PC-3 (cell line): ENCODE measurements around the gene MACROD2. TPM values are rescaled to one million over a fixed set of nuclear protein-coding genes. Genes with fewer than 3 reads are reported as not detected.

Source experiments
- ATAC-seq: fragments of 200-7000 bp; cut with Tn5 transposase; 2 replicates; pipeline ENCODE4 v1.9.1; 2020; ENCODE audit warnings: mild to moderate bottlenecking, moderate library complexity
- BruUV-seq: library from RNA; stranded (reverse); fragments of 400-500 nt; replicated peaks from 2 replicates; lab custom pipeline; 2021; lab: Mats Ljungman, UMichigan
- CTCF ChIA-PET: fragments of 300-600 bp; sonication (Branson Sonifier 250); formaldehyde crosslinking; loops from one replicate; lab custom pipeline; 2022; ENCODE audit warnings: antibody characterized with exemption; lab: Charles Lee
- POLR2A ChIA-PET: fragments of 300-600 bp; sonication (Branson Sonifier 250); formaldehyde crosslinking; loops from one replicate; lab custom pipeline; 2022; ENCODE audit warnings: antibody characterized with exemption; ENCODE audit not compliant: unreplicated experiment; lab: Charles Lee
- DNase-seq: peaks from one replicate; pipeline ENCODE4 v3.0.0-alpha.2; 2015
- H2AFZ ChIP-seq: fragments of 300-600 bp; sonication (generic); 2 replicates; pipeline ENCODE4 v1.6.0; 2016; ENCODE audit warnings: antibody characterized with exemption, low read length
- H3F3A ChIP-seq: fragments of 300-600 bp; sonication (generic); one replicate; pipeline ENCODE4 v1.6.0; 2017; ENCODE audit warnings: antibody characterized with exemption, low read length, control low read depth, mild to moderate bottlenecking; ENCODE audit not compliant: unreplicated experiment
- H3K27ac ChIP-seq: fragments of 300-600 bp; sonication (generic); 2 replicates; pipeline ENCODE4 v1.5.1; 2016; ENCODE audit warnings: mild to moderate bottlenecking, low read length
- H3K27me3 ChIP-seq: fragments of 300-600 bp; sonication (generic); 2 replicates; pipeline ENCODE4 v1.6.1; 2016; ENCODE audit warnings: low read length, mixed read lengths
- H3K36me3 ChIP-seq: fragments of 300-600 bp; sonication (generic); 2 replicates; pipeline ENCODE4 v1.6.1; 2016; ENCODE audit warnings: low read depth, mixed run types, low read length, mixed read lengths
- H3K4me1 ChIP-seq: fragments of 300-600 bp; sonication (generic); 2 replicates; pipeline ENCODE4 v1.5.1; 2016; ENCODE audit warnings: low read length; ENCODE audit not compliant: insufficient read depth
- H3K4me2 ChIP-seq: fragments of 300-600 bp; sonication (generic); 2 replicates; pipeline ENCODE4 v1.6.0; 2016; ENCODE audit warnings: low read length
- H3K4me3 ChIP-seq: fragments of 300-600 bp; sonication (generic); 2 replicates; pipeline ENCODE4 v1.5.1; 2016; ENCODE audit warnings: mild to moderate bottlenecking, low read length, mixed read lengths
- H3K79me2 ChIP-seq: fragments of 300-600 bp; sonication (generic); 2 replicates; pipeline ENCODE4 v1.6.1; 2017; ENCODE audit warnings: low read length, mixed read lengths
- H3K9ac ChIP-seq: fragments of 300-600 bp; sonication (generic); 2 replicates; pipeline ENCODE4 v1.6.0; 2016; ENCODE audit warnings: mild to moderate bottlenecking, low read length
- H3K9me2 ChIP-seq: fragments of 300-600 bp; sonication (generic); replicated peaks from 2 replicates; pipeline ENCODE4 v1.6.1; 2016; ENCODE audit warnings: mixed run types, low read length, mixed read lengths
- H3K9me3 ChIP-seq: fragments of 300-600 bp; sonication (generic); 2 replicates; pipeline ENCODE4 v1.6.1; 2016; ENCODE audit warnings: low read length, mixed read lengths
- H4K20me1 ChIP-seq: fragments of 300-600 bp; sonication (generic); 2 replicates; pipeline ENCODE4 v1.6.1; 2016; ENCODE audit warnings: low read length, mixed read lengths
- CTCF ChIP-seq: fragments of 300-600 bp; sonication (generic); conservative IDR thresholded peaks from 2 replicates; pipeline ENCODE4 v1.5.1; 2017; ENCODE audit warnings: antibody characterized with exemption, low read depth, mild to moderate bottlenecking, low read length
- EZH2 ChIP-seq: fragments of 300-600 bp; sonication (generic); IDR thresholded peaks from one replicate; pipeline ENCODE4 v1.6.1; 2017; ENCODE audit warnings: antibody characterized with exemption, mild to moderate bottlenecking, low read length; ENCODE audit not compliant: unreplicated experiment
- EZH2phosphoT487 ChIP-seq: fragments of 300-600 bp; sonication (generic); IDR thresholded peaks from 2 replicates; pipeline ENCODE4 v1.6.1; 2018; ENCODE audit warnings: mild to moderate bottlenecking, antibody characterized with exemption, low read length, borderline replicate concordance
- intact Hi-C: fragments of 100-400 bp; cut with micrococcal nuclease; formaldehyde crosslinking; loops from 2 replicates; pipeline ENCODE4 v1.9.0; 2023
- total RNA-seq: library from RNA; depleted of rRNA; stranded (reverse); fragments of >200 nt; gene quantifications from 2 replicates; pipeline ENCODE4 v1.2.3, GENCODE V29; 2014

Gene MACROD2
- total RNA-seq, 1 experiment from 2014 or later: 3.1 TPM

GRCh38 chr20:14800707-14801425 is 805.5 kb downstream of the MACROD2 start:
- ATAC-seq: no peak
- intact Hi-C loops: no loop called here
- no peaks in the 10 kb centered on the region for H4K20me1 ChIP-seq
- H2AFZ ChIP-seq: no peak overlapping the region
- no peaks in the 10 kb centered on the region for H3K36me3 ChIP-seq
- no peak overlapping the region for H3K4me2 ChIP-seq
- BruUV-seq: no TSS peak
- no peak overlapping the region for H3K4me3 ChIP-seq
- no peak overlapping the region for H3K9ac ChIP-seq
- H3F3A ChIP-seq: no peaks in the 10 kb centered on the region
- H3K79me2 ChIP-seq: no peaks in the 10 kb centered on the region
- H3K9me2 ChIP-seq: no peaks in the 10 kb centered on the region
- H3K4me1 ChIP-seq: no peaks in the 10 kb centered on the region
- no peaks in the 10 kb centered on the region for H3K9me3 ChIP-seq
- ChIA-PET POLR2A (no interaction called here), CTCF (no interaction called here)
- H3K27ac ChIP-seq: no peak overlapping the region
- H3K27me3 ChIP-seq: no peaks in the 10 kb centered on the region
- TF ChIP-seq EZH2 (no peak), EZH2phosphoT487 (no peak), CTCF (no peak)
- DNase-seq: no peak

- no peaks in the 10 kb centered on the region for H3K79me2 ChIP-seq
- no peak overlapping the region for H3K4me2 ChIP-seq
- H3K27me3 ChIP-seq: no peaks in the 10 kb centered on the region
- H3F3A ChIP-seq: no peaks in the 10 kb centered on the region
- no peak overlapping the region for H3K9ac ChIP-seq
- no peak for TF ChIP-seq EZH2phosphoT487
- TF ChIP-seq CTCF: no peak
- no peak for TF ChIP-seq EZH2
- no peak overlapping the region for H3K4me3 ChIP-seq
- DNase-seq (no peak), ATAC-seq (no peak)
- H3K36me3 ChIP-seq: no peaks in the 10 kb centered on the region
- intact Hi-C loops: no loop called here
- H3K27ac ChIP-seq: no peak overlapping the region
- BruUV-seq: no TSS peak
- no peaks in the 10 kb centered on the region for H3K9me3 ChIP-seq
- no peak overlapping the region for H2AFZ ChIP-seq
- no peaks in the 10 kb centered on the region for H4K20me1 ChIP-seq
- no peaks in the 10 kb centered on the region for H3K4me1 ChIP-seq
- no peaks in the 10 kb centered on the region for H3K9me2 ChIP-seq
- CTCF ChIA-PET: no interaction called here
- POLR2A ChIA-PET: no interaction called here
Measured at GRCh38 chr20:14801591-14802325, 806.4 kb downstream of the MACROD2 start.

GRCh38 chr20:14807224-14807623 is 811.9 kb downstream of the MACROD2 start:
- Histone ChIP-seq H3K9me3 (0 out of 2 replicates have a peak, but pooled peaks cover 4% of the 10 kb centered on the region), H3K27ac (no peak overlapping the region), H3K4me3 (no peak overlapping the region), H3F3A (no peaks in the 10 kb centered on the region), H3K27me3 (no peaks in the 10 kb centered on the region), H2AFZ (no peak overlapping the region), H3K36me3 (no peaks in the 10 kb centered on the region), H4K20me1 (no peaks in the 10 kb centered on the region), H3K9ac (no peak overlapping the region), H3K4me1 (no peaks in the 10 kb centered on the region), H3K79me2 (no peaks in the 10 kb centered on the region), H3K4me2 (no peak overlapping the region), H3K9me2 (no peaks in the 10 kb centered on the region)
- no TSS peak for BruUV-seq
- no peak for DNase-seq
- TF ChIP-seq EZH2phosphoT487 (no peak), CTCF (no peak), EZH2 (no peak)
- no peak for ATAC-seq
- ChIA-PET POLR2A (no interaction called here), CTCF (no interaction called here)
- intact Hi-C loops: no loop called here
